ENCODE measurements around the gene MCM10. TPM values are rescaled to one million over a fixed set of nuclear protein-coding genes. Genes with fewer than 3 reads are reported as not detected.
A peak's percentile ranks its signal among the peaks of the same experiment; 100 is the strongest.

MCM10 gene
- total and polyA plus RNA-seq, 2 of the 4 experiments (the other 2 are of a cell fraction), result 5.4 to 11.8 TPM

DNA sequence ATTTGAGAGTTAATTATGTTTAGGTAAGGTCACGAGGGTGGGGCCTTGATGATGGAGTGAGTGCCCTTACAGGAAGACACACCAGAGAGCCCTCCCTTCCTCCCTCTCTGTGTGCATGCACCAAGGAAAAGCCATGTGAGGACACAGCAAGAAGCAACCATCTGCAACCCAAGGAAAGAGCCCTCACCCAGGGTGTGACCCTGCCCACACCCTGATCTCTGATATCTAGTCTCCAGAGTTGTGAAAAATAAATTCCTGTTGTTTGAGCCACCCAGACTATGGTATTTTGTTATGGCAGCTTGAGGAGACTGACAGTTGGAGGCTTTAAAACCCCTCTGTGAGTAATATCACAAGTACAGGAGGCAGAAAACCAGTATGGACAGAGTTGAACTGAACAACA, 15.0 kb upstream of the MCM10 start:
- Histone ChIP-seq H3K56ac (ENCODE audit: extremely low read depth, insufficient read depth, low read length) (no peak overlapping the region), H4K20me1 (ENCODE audit: insufficient read depth, low read length) (no peaks in the 10 kb centered on the region), H3K14ac (replicated peaks; ENCODE audit: low read depth, low read length) (no peak overlapping the region), H2AFZ (replicated peaks; ENCODE audit: low read length, poor library complexity) (no peak overlapping the region), H3K9me3 (ENCODE audit: control insufficient read depth, insufficient read depth, low read length) (peaks cover 1% of the 10 kb centered on the region; the same call in 1 of the 2 replicates), H3K4me1 (ENCODE audit: control insufficient read depth, insufficient read depth, low read length) (peaks cover 2% of the 10 kb centered on the region; the same call in 1 of the 2 replicates), H4K5ac (ENCODE audit: low read depth, low read length) (no peak overlapping the region), H2BK5ac (ENCODE audit: low read depth, low read length, poor library complexity, severe bottlenecking) (no peak overlapping the region), H3K79me1 (ENCODE audit: low read depth in 1 of 2, low read length in 2 of 2) (no peaks in the 10 kb centered on the region), H4K91ac (ENCODE audit: insufficient read depth, low read depth, low read length) (no peak overlapping the region), H2BK20ac (ENCODE audit: low read depth, low read length) (no peak overlapping the region), H3K27ac (ENCODE audit: insufficient read depth, low read length) (no peak overlapping the region), H3K9ac (ENCODE audit: low read depth, low read length) (no peak overlapping the region), H2AK9ac (replicated peaks; ENCODE audit: low read depth, low read length, poor library complexity) (no peak overlapping the region), H2BK120ac (ENCODE audit: low read depth, low read length) (no peak overlapping the region), H3K4me3 (ENCODE audit: insufficient read depth, low read depth, low read length) (no peak overlapping the region), H3K27me3 (ENCODE audit: control insufficient read depth, insufficient read depth, low read length) (no peaks in the 10 kb centered on the region), H2BK15ac (ENCODE audit: low read depth, low read length) (no peak overlapping the region), H3K9me1 (ENCODE audit: insufficient read depth, low read length) (no peaks in the 10 kb centered on the region), H2AK5ac (ENCODE audit: low read depth, low read length) (no peak overlapping the region), H3K4ac (ENCODE audit: low read depth, low read length) (no peak overlapping the region), H4K8ac (ENCODE audit: low read depth in 2 of 2, low read length in 2 of 2) (no peak overlapping the region), H3K36me3 (ENCODE audit: control insufficient read depth, insufficient read depth, low read length) (peaks cover 6% of the 10 kb centered on the region; the same call in 1 of the 2 replicates), H3K18ac (ENCODE audit: low read depth, low read length) (no peak overlapping the region), H3K4me2 (ENCODE audit: low read depth, low read length) (no peak overlapping the region), H3K23ac (ENCODE audit: low read depth, low read length) (no peak overlapping the region)
- dilution Hi-C loops (cut with HindIII; ENCODE audit: low sequenced_read_pairs, unreplicated experiment), result no loop called here
- TF ChIP-seq, protein P1, sequence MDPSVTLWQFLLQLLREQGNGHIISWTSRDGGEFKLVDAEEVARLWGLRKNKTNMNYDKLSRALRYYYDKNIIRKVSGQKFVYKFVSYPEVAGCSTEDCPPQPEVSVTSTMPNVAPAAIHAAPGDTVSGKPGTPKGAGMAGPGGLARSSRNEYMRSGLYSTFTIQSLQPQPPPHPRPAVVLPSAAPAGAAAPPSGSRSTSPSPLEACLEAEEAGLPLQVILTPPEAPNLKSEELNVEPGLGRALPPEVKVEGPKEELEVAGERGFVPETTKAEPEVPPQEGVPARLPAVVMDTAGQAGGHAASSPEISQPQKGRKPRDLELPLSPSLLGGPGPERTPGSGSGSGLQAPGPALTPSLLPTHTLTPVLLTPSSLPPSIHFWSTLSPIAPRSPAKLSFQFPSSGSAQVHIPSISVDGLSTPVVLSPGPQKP (IDR thresholded peaks at IDR 0.05; ENCODE audit: borderline replicate concordance, low read depth, low read length), result no peak
- TF ChIP-seq MAFK (IDR thresholded peaks at IDR 0.05; ENCODE audit: low read depth, low read length), result no peak
- no peak for TF ChIP-seq RFX5 (IDR thresholded peaks at IDR 0.05; ENCODE audit: low read depth, low read length)
- TF ChIP-seq NFE2L2 (IDR thresholded peaks at IDR 0.05; ENCODE audit: low read depth, low read length), result no peak
- TF ChIP-seq BHLHE40 (IDR thresholded peaks at IDR 0.05; ENCODE audit: low read depth, low read length), result no peak
- no peak for TF ChIP-seq CEBPB (IDR thresholded peaks at IDR 0.05; ENCODE audit: low read depth, low read length)
- TF ChIP-seq CHD1 (IDR thresholded peaks at IDR 0.05; ENCODE audit: low read depth, low read length), result no peak
- TF ChIP-seq POLR2A (IDR thresholded peaks at IDR 0.05; ENCODE audit: low read depth, low read length), result no peak
- TF ChIP-seq, protein P2, sequence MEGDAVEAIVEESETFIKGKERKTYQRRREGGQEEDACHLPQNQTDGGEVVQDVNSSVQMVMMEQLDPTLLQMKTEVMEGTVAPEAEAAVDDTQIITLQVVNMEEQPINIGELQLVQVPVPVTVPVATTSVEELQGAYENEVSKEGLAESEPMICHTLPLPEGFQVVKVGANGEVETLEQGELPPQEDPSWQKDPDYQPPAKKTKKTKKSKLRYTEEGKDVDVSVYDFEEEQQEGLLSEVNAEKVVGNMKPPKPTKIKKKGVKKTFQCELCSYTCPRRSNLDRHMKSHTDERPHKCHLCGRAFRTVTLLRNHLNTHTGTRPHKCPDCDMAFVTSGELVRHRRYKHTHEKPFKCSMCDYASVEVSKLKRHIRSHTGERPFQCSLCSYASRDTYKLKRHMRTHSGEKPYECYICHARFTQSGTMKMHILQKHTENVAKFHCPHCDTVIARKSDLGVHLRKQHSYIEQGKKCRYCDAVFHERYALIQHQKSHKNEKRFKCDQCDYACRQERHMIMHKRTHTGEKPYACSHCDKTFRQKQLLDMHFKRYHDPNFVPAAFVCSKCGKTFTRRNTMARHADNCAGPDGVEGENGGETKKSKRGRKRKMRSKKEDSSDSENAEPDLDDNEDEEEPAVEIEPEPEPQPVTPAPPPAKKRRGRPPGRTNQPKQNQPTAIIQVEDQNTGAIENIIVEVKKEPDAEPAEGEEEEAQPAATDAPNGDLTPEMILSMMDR (conservative IDR thresholded peaks at IDR 0.05; ENCODE audit: low read depth, low read length), result no peak
- no peak for TF ChIP-seq FOS (IDR thresholded peaks at IDR 0.05; ENCODE audit: low read depth, low read length)
- TF ChIP-seq RAD21 (IDR thresholded peaks at IDR 0.05; ENCODE audit: low read length), result no peak
- TF ChIP-seq SMC3 (IDR thresholded peaks at IDR 0.05; ENCODE audit: low read depth, low read length), result no peak
- no peak for TF ChIP-seq RCOR1 (IDR thresholded peaks at IDR 0.05; ENCODE audit: insufficient replicate concordance, low read length)
- TF ChIP-seq, protein P3, sequence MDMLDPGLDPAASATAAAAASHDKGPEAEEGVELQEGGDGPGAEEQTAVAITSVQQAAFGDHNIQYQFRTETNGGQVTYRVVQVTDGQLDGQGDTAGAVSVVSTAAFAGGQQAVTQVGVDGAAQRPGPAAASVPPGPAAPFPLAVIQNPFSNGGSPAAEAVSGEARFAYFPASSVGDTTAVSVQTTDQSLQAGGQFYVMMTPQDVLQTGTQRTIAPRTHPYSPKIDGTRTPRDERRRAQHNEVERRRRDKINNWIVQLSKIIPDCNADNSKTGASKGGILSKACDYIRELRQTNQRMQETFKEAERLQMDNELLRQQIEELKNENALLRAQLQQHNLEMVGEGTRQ (IDR thresholded peaks at IDR 0.05; ENCODE audit: low read depth, low read length), result no peak
- no peak for TF ChIP-seq MXI1 (IDR thresholded peaks at IDR 0.05; ENCODE audit: borderline replicate concordance, low read depth, low read length)
- TF ChIP-seq MAZ (IDR thresholded peaks at IDR 0.05; ENCODE audit: borderline replicate concordance, low read depth, low read length), result no peak
- DNase-seq, result no peak
- ATAC-seq (ENCODE audit: low read depth), result peak; percentile 24; the same call in 1 of the 2 replicates
- intact Hi-C loops (cut with micrococcal nuclease), result no loop called here
- in situ Hi-C loops (cut with MboI; ENCODE audit: low sequenced_read_pairs), result no loop called here
- POLR2A ChIA-PET (ENCODE audit: unreplicated experiment), result no interaction called here
- no CpG with 5 or more reads among the region's 1 CpG for WGBS, 2 experiments (ENCODE audit: extremely low coverage in 2 of 2, insufficient read length in 1 of 2)
- no TSS peak for BruUV-seq (replicated peaks)
- CTCF ChIA-PET, result no interaction called here

All from IMR-90 (cell line).